NCI-H82 treated with DMSO at 0.1 percent for 48 hours (cell line): ENCODE measurements around the gene TNFRSF12A.
A peak's percentile ranks its signal among the peaks of the same experiment; 100 is the strongest.

Experiments used
- DNase-seq: peaks from one replicate; lab custom pipeline; 2025; ENCODE audit not compliant: unreplicated experiment; lab: John Stamatoyannopoulos, UW

TNFRSF12A gene, protein sequence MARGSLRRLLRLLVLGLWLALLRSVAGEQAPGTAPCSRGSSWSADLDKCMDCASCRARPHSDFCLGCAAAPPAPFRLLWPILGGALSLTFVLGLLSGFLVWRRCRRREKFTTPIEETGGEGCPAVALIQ

GRCh38 chr16:3020247-3020603, at the start of gene TNFRSF12A:
Gene TNFRSF12A, plus strand, starts transcription at chr16:3020368. Its CDS starts 30 bp downstream, at chr16:3020398.
- no peak for DNase-seq

DNA sequence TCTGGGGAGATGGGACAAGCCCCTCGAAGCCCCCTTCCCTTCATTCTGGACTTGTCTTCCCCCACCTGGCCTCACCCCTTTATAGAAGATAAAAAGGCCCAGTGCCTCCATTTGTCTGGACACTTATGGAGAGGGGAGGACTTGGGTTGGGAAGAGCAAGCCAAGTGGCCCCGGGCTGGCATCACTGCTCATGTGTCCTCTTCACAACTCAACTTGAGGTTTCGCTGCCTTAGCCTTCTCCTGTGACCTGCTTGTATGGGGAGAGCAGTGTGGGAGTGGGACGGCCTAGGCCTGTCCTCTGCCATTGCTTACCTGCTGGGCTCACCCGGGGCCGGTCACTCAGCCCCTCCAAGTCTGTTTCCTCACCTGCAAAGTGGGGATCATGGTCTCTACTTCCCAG, 49.6 kb upstream of the TNFRSF12A start:
- DNase-seq: no peak

DNA sequence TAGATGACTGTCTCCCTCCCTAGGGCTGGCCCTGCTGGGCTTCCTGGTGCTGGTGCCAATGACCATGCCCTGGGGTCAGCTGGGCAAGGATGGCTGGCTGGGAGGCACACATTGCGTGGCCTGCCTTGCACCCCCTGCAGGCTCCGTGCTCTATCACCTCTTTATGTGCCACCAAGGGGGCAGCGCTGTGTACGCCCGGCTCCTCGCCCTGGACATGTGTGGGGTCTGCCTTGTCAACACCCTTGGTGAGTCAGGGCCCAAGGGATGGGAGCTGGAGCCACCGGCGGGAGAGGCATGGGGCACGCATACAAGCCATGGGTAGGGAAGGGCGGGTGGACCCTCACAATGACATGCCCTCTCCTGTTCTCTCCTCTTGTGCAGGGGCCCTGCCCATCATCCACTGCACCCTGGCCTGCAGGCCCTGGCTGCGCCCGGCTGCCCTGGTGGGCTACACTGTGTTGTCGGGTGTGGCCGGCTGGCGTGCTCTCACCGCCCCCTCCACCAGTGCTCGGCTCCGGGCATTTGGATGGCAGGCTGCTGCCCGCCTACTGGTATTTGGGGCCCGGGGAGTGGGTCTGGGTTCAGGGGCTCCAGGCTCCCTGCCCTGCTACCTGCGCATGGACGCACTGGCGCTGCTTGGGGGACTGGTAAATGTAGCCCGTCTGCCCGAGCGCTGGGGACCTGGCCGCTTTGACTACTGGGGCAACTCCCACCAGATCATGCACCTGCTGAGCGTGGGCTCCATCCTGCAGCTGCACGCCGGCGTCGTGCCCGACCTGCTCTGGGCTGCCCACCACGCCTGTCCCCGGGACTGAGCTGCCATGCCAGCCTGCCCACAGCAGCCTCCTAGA, 48.8 kb upstream of the TNFRSF12A start:
- DNase-seq: no peak

DNA sequence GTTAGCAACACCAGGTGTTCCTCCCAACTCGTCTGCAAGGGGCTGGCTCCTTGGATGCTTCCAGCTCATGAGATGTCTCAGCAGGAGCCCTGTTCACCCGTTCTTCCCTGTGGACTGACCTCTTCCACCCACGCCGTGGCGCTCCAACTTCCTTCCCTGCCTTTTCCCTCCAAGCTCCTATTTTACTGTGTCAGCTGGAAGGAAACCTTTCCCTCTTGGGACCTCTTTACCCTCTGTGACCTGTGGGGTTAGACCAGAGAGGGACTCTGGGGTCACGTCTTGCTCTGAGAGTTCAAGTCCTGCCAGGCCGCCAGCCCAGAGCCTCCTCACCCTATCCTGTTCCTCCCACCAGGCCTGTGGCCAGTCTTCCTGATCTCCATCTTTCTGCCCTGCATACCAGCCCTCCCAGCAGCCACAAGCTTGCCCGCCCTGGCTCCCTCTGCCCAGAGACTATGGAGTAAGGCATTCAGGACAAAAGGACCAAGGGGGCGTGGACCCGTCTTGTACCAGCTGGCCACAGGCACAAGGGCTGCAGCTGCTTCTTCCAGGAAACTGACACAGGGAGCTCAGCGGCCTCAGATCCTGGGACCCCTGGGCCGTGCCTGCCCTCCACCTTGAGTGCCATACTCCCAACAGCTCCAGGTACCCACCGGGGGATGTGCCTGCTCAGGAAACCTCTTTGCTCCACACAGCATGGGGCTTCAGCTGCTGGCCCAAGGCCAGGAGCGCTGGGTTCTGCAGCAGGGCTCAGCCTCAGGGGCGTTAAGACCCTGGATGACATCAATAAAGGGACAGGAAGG, 48.0 kb upstream of the TNFRSF12A start:
- DNase-seq: no peak

DNA sequence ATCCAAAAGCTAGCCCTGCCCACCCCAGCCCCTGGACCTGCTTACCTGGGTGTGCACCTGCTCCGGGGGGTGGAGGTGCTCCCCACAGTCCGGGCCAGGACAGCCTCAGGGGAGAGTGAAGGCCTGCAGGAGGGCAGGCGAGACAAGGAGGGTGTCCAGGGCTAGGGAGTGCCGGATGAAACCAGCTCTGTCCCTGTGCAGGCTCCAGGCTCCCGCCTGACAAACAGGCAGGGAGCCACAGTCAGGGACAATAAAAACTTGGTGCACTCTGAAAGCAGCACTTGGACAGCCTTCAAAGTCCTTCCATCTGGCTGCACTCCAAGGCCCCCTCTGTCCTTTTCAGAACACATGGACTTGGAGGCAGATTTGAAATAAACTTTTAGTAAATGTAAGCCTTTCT, 47.1 kb upstream of the TNFRSF12A start:
- no peak for DNase-seq

DNA sequence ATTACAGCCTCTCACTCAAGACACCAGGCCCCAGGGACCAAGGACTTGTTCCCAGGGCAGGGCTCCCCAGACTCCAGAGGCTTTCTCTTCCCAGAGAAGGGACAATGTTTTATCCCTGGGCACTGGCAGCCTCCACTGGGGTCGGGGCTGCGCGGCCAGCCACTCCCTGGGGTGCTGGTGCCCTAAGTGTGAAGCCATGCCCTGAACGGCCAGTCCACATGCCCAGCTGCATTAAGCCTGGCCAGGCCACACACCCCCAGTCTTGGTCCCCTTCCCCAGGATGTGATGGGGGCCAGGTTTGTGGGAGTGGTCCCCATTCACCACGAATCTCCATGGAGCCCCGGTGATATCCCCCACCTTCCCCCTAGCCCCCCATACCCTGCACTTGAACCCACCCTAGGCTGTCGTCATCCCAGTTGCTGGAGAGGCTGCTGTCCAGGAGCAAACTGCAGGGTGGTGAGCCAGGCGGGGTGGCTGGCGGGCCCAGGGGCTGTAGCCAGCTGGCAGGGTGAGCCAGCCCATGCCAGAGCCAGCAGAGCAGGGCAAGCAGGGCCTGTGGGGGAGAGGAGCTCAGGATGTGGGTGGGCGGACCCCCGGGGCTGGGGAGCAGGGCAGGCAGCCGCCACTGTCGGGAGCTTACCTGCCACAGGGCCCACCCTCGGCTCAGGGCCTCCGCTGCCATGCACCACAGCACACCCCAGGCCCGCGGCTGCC, 46.4 kb upstream of the TNFRSF12A start:
- DNase-seq: no peak

DNA sequence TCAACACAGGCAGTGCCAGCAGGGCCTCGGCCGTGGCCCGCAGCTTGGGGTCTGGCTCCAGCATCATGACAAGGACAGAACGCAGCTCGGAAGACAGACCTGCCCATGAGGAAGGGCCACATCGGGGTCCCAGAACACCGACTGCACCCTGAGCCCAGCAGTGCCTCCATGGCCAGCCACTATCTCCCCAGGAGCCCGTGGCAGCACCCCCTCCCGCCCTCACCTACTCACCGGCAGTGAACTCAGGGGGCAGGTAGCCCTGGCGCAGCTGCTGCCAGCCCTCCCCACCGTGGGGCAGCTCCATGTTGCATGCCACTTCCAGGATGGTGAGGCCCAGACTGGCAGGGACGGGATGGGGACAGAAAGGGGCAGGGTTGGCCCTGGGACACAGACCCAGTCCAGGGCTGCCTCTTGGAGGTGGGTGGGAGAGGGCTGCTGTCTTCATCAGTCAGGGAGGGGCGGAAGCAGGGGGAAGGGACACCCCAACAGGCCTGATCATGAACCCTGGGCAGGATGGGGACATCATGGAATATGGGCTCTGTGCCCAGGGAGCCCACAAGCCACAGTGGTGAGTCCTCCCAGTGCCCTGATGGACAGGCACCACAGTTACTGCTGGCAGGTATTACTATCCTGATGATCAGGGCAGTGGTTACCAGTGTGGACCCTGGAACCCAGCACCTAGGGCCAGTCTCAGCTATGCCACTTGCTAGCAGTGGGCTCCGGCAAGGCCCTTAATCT, 45.7 kb upstream of the TNFRSF12A start:
- DNase-seq: no peak

DNA sequence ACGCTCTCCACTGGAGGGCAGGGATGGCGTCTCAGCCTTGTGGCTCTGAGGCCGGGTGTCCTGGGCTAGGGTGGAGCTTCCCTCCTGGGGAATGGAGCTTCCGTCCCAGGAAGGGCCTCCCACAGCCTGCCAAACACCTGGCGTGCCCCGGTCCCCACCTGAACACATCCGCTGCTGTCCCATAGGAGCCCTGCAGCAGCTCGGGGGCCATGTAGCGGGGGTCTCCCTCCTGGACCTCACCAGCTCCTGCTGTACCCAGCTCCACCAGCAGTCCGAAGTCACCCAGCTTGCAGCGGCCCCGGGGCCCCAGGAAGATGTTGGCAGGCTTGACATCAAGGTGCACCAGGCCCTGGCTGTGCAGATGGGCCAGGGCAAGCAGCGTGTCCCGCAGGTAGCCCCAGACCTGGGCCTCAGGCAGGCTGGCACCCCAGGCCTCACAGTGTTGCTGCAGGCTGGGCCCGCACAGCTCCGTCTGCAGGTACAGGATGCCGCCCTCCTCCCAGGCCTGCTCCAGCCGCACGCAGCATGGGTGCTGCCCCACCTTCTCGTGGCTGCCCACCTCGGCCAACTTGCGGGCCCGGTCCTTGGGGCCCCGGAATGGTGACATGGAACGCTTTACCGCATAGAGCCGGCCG, 44.9 kb upstream of the TNFRSF12A start:
- DNase-seq: no peak

GRCh38 chr16:2976201-2976600, 44.0 kb upstream of the TNFRSF12A start:
- DNase-seq: no peak

DNA sequence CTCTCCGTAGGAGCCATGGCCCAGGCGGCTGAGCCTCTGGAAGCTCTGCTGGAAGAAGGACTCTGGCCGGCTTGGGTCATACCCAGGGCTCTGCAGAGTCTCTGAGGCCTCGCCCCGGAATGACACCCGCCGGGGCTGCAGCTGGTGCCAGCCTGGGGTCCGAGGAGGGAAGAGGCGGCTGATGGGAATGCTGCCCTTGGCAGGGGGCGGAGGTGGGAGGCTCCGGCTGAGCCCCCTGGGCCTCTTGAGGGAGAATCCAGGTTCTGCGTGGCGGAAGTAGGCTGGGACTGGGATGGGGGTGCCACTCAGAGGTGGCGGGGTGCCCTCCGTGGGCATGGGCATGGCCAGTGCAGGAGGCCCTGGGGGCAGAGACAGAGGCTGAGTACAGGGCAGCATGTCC, 43.5 kb upstream of the TNFRSF12A start:
- no peak for DNase-seq

- DNase-seq: no peak
Measured at GRCh38 chr16:2977440-2977839, 42.7 kb upstream of the TNFRSF12A start.

DNA sequence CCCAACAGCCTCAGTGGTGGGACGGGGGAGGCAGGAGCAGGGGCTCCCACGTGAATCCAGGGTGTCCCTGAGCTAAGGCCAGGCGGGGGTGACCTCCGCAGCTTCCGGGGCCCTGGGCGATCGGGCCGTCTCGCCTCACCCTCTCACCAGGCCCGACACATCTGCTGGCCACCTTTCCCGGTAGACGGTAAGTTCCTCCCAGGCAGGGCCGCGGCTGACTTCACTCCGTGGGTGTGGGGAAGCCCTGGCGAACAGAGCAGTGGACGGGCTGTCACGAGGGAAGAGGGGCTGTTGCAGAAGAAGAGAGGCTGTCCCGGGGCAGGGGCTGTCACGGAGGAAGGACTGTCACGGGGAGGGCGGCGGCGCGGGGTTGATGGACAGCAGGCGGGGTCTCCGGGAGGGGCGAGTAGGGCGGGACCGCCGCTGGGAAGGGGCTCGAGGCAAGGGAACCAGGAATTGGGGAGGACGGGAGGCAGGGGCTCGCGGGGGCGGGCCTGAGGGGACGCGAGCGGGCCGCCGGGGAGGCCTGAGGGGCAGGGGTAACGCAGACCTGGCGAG, 40.4 kb upstream of the TNFRSF12A start:
- no peak for DNase-seq

- peak; percentile 56 for DNase-seq
Measured at GRCh38 chr16:2980227-2981176, 39.7 kb upstream of the TNFRSF12A start, which contains the start of gene PKMYT1. Gene PKMYT1, minus strand, starts transcription at chr16:2980446. Its CDS starts 789 bp downstream, at chr16:2979657.

DNA sequence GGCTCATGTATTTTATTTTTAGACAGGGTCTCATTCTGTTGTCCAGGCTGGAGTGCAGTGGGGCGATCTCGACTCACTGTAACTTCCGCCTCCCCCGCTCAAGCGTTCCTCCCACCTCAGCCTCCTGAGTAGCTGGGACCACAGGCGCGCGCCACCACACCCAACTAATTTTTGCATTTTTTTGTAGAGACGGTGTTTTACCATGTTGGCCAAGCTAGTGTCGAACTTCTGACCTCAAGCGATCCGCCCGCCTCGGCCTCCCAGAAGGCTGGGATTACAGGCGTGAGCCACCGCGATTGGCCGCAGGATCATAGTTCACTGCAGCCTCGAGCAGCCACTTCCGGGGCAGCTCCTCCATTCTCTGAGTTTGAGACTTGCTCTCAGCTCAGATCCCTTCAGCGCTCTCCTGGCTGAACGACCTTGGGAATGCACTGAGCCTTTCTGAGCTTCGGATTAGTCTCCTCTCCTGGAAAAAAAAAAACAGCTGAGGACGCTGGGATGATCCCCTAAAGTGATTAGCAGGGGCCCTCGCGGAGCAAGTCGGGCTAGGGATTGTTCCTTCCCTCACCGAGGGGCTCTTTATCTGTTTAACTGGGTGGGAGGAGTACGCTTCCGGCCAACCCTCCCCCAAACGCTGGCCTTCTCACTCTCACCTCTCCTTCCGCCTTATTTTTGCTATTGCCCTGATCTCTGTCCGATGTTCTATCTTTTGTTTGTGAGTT, 38.8 kb upstream of the TNFRSF12A start:
- peak; percentile 93 for DNase-seq

- DNase-seq: no peak
Measured at GRCh38 chr16:2981899-2982250, 38.3 kb upstream of the TNFRSF12A start.

DNA sequence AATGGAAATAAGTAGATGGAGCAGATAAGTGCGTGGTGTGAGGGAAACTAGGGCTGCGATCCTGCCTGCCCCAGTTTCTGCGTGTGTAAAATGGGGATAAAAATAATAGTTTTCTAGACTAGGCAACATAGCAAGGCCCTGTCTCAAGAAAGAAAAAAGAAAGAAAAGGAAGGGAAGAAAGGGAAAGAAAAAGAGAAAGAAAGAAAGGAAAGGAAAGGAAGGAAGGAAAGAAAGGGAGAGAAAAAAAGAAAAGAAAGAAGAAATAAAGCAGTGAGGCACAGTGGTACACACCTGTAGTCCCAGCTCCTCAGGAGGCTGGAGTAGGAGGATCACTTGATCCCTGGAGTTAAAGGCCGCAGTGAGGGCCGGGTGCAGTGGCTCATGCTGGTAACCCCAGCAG, 37.8 kb upstream of the TNFRSF12A start:
- DNase-seq: no peak

GRCh38 chr16:2983706-2984136, 36.4 kb upstream of the TNFRSF12A start:
- peak; percentile 60 for DNase-seq

- DNase-seq: no peak
Measured at GRCh38 chr16:2985462-2985861, 34.7 kb upstream of the TNFRSF12A start.
